HG03280 (cell line): ENCODE data around the gene LDB3.
A peak's percentile ranks its signal among the peaks of the same experiment; 100 is the strongest.

Source experiments
- ATAC-seq: cut with Tn5 transposase; IDR thresholded peaks from one replicate; pipeline ENCODE4 v1.9.1; 2021; ENCODE audit warnings: mild to moderate bottlenecking, moderate library complexity; ENCODE audit not compliant: unreplicated experiment

LDB3 gene

DNA sequence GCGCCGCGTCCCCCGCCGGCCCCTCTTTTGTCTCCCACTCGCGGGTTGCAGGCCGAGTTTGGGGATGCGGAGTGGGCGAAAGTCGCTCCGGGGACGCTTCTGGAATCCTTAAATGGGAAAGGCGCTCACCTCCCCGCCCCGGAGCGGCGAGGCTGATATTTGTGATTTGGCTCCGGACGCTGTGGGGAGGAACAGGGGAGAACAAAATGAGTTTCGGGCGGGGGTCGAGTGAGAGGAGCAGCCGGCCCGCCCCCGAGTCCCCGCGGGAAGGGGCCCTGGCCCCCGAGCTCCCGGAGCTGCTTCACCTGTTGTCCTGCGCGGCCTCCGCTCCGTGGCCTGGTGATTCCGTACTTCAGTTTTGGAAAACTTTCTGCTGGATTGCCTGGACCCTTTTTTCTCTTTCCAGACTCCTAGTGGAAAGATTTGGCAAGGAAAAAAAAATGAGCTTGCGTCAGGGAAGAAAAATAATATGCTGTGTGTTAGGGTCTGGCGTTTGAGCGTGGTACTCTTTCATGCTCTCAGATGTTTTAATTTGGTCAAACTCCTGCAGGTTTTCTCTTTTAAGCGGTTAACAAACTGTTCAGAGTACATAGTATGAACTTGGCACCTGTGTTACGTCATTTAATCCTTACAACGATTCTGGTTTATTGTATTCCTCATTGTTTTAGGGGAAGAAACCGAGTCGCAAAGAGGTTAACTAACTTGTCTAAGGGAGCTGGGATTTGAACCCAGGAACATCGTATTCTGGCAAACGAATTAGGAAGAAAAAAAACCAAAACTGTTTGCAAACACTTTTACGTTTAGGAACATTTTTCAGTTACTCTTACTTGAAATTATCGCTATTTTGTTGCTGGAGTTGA is 89.0 kb downstream of the LDB3 start:
- ATAC-seq, result no peak

GRCh38 chr10:86758189-86759072 is 90.1 kb downstream of the LDB3 start:
- no peak for ATAC-seq

- ATAC-seq, result no peak
Measured at GRCh38 chr10:86759073-86759672, 90.9 kb downstream of the LDB3 start.

DNA sequence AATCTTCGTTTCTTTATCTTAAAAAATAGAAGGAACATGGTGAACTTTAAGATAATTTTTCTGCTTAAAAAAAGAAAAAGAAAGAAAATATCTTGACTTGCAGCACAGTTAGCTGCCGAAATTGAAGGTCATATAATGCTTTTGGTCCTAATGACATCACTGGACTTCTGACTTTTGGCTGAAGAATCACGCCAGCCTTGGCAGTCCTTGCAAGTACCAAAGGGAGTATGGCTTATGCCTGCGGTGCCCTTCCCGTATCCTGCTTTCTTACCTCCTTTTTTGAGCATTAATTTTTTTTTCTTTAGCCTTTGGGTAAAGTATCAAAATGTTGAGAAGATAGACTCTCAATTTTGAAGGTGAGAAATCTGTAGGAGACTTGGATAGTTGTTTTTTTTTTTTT is 95.1 kb downstream of the LDB3 start:
- ATAC-seq, result no peak

DNA sequence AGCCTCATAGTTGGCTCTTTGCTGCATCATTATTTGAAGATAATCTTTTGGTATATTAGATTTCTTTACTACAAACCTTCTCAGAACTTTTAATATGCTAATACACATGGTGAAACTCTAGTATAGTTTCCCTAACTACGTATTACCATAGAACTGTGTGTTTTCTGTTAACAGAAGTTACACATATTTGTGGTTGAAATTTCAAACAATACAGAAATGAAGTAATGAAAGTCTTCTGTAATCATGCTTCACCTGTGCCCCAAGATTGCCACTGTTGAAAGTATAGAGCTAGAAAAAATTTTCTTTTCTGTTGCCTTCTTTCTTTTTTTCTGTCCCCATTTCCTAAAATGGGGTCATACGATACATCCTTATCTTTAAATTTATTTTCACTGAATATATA is 97.2 kb downstream of the LDB3 start:
- no peak for ATAC-seq

DNA sequence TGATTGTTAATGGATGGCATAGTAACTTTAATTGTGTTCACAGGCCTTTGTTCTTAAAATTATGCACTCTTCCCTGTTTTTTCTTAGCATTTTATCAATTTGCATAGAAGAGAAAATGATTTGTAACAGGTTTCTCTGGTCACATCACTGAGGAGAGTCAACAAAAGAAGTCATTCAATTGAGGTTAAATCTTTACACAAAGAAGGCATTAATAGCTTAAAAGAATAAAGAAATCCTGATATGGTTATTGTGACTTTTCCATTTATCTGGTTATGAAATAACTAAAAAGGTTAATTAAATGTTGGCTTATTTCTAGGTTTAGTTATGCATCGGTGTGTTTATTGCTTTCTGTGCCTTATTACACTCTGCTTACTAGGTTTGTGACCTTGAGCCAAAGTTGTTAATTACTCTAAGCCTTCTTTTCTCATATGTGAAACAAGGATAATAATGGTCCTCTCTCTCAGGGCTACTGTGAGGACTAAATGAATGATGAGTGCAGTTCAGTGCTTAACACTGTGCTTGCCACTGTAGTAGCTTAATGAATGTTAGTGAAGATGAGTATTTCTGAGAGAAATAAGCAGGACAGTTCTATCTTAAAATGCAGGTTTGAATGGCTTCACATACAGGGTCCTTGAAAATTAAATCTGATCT is 100.2 kb downstream of the LDB3 start:
- no peak for ATAC-seq

DNA sequence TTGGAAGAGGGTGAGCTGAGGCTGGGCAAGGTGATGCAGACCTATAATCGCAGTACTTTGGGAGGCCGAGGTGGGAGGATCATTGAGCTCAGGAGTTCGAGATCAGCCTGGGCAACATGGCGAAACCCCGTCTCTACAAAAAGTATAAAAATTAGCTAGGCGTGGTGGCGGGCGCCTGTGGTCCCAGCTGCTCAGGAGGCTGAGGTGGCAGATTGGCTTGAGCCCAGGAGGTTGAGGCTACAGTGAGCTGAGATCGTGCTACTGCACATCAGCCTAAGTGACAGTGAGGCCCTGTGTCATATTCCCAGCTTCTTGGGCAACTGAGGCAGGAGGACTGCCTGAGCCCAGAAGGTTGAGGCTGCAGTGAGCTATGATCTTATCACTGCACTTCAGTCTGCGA is 101.7 kb downstream of the LDB3 start:
- no peak for ATAC-seq

DNA sequence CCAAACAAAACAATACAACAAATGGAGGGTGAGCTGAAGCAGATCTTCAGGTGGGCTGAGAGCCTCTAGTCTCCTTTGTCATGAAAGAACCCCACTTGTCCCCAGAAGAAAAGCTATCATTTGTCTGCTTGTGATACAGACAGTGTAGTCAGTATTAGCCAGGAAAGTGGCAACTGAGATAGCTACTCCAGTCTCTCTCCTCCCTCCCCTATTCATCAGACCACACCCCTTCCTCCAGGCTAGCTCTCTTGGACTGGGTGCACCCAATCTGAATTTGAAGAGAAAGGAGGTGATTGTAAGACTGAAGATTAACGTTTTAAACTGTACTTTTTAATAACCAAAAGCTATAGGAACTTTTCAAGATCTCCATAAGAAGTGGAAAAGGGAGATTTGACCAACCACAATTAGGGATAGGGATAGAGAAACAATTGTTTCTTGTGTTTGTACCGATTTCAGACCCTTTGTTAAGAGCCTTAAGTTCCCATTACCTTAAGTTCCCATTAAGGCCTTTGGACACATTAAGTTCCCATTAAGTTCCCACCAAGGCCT is 102.2 kb downstream of the LDB3 start:
- ATAC-seq, result no peak

GRCh38 chr10:86773498-86773897 is 105.2 kb downstream of the LDB3 start:
- no peak for ATAC-seq

DNA sequence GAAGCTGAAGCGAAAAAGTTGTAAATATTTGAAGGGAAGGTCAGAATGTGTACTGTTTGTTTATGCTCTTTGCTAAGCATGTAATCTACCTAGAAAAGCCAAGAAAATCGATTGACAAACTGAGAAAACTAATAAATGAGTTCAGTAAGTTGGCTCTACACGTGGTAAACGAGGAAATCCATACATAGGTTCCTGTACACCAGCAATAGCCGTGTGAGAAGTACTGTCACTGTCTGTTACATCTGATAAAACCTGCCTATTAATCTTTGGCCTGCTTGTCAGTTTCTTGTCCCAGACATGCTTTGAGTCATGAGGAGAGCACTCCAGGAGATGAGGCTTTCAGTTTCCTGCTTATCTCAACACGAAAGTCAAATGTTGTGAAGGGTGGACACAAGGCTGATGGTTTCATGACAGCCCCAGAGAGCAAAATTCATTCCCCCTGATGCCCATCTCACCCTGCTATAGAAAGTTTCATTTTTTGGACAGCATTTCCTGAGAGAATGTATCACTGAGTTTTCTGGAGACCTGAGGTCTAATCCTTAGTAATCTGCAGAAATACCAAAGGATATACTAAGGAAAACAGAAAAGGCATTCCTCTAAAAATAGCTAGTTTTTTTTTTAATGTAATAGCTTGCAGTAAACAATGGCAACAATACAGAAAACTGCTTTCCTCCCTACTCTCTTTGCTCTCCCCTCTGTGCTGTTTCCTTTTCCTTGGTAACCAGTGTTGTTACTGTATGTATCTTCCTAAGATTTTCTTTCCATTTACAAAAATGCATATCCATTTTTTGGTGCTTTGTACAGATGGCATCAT is 107.0 kb downstream of the LDB3 start:
- peak; percentile 51 for ATAC-seq

- no peak for ATAC-seq
Measured at GRCh38 chr10:86775870-86776180, 107.5 kb downstream of the LDB3 start.

GRCh38 chr10:86779220-86780017 is 111.1 kb downstream of the LDB3 start:
- no peak for ATAC-seq

DNA sequence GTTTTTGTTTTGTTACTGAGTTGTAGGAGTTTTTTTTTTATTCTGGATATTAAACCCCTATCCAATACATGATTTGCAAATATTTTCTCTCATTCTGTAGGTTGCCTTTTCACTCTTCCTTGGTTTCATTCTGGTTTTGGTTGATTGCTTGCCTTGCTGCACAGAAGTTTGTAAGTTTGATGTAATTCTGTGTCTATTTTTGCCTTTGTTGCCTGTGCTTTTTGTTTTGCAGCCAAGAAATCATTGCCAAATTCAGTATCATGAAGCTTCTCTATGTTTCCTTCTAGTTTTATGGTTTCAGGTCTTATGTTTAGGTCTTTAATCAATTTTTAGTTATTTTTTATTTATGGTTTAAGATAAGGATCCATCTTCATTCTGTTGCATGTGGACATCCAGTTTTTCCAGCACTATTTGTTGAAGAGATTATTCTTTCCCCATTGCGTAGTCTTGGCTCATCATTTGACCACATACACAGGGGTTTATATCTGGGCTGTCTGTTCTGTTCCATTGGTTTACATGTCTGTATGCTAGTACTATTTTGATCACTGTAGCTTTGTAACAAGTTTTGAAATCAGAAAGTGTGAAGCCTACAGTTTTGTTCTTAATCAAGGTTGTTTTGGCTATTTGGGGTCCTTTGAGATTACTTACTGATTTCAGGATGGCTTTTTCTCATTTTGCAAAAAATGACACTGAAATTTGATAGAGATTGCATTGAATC is 114.5 kb downstream of the LDB3 start:
- no peak for ATAC-seq

GRCh38 chr10:86785037-86785436 is 116.7 kb downstream of the LDB3 start:
- ATAC-seq, result no peak
